NCI-H1436 (cell line): ENCODE measurements around the gene ARSA.

Experiments
- DNase-seq: peaks from one replicate; lab custom pipeline; 2025; lab: John Stamatoyannopoulos, UW

The ARSA gene

DNA sequence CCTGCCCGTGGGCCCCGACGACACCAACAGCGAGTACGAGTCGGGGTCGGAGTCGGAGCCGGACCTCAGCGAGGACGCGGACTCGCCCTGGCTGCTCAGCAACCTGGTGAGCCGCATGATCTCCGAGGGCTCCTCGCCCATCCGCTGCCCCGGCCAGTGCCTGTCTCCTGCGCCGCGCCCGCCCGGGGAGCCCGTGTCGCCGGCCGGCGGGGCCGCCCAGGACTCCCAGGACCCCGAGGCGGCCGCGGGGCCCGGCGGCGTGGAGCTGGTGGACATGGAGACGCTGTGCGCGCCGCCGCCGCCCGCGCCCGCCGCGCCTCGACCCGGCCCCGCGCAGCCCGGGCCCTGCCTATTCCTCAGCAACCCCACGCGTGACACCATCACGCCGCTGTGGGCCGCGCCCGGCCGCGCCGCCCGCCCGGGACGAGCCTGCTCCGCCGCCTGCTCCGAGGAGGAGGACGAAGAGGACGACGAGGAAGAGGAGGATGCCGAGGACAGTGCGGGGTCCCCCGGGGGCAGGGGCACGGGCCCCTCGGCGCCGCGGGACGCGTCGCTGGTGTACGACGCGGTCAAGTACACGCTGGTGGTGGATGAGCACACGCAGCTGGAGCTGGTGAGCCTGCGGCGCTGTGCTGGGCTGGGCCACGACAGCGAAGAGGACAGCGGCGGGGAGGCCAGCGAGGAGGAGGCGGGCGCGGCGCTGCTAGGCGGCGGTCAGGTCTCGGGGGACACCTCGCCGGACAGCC is 23.5 kb downstream of the ARSA start:
- no peak for DNase-seq

GRCh38 chr22:50603511-50604255 is 24.3 kb downstream of the ARSA start:
- DNase-seq = no peak

DNA sequence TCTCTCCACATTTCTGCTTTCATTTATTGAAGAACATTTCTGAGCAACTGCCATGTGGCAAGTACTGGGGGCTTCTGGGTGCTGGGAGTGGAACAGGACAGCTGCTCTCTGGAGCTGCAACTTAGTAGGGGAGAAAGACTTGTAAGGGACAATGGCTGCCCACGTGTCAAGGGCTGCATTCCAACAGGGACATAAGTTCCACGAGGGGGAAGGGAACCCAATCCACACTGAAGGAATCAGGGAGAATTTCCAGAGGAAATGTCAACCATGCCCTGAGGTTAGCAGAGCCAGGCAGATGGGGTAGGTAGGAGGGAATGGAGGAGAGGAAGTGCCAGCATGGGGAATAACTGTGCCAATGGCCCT is 25.6 kb downstream of the ARSA start:
- DNase-seq = no peak

GRCh38 chr22:50601669-50602337 is 26.1 kb downstream of the ARSA start:
- no peak for DNase-seq

DNA sequence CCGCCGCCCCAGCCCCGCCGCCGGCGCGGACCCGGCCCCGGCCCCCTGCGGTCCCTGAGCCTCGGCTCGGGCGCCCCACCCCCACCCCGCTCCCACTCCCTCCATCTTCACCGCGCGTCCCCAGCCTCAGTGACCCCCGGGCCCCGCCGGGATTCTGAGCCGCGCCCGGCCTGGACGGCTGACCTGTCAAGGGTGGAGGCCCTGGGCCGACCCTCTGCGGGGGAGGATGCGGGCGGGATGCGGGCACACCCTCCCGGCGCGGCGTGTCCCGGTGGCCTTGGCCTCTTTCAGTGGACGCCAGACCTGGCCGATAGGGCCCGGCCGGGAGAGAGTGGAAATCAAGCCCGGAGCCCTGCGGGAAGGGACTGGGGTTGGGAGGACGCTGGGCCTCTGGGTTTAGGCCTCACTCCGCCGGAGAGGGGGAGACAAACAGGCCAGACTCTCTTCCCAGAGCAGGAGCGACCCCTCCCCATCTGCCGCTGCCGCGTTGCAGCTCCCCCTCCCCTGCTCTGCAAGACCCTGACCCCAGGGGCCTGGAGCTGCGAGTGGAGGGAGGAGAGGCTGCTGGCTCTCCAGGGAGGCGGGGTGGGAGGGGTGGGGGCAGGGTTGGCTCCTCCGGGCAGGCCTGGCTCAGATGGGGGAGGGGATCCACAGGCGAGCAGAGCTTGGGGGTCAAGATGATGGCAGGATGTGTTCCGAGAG is 26.8 kb downstream of the ARSA start:
- DNase-seq = no peak

DNA sequence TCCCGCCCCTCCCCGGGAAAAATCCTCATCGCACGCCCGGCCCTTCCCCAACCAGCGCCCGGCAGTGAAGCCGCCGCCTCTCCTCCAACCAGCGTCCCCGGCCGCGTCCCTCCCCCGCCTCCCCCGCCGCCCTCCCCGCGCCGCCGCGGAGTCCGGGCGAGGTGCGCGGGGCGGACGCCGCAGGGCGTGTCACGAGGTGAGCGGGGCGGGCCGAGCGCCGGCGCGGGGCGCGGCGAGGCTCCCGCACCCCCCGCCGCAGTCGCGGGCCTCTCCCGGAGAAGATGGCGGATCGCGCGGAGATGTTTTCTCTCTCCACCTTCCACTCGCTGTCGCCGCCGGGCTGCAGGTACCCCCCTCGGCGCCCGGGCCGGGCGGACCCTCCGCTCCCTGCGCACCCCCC is 27.4 kb downstream of the ARSA start, which contains the start of gene MAPK8IP2:
Gene MAPK8IP2, plus strand, starts transcription at position 256 of the 400 bp plus-strand sequence. Its CDS starts 26 bp downstream, at position 282.
- peak; percentile 49 for DNase-seq

DNA sequence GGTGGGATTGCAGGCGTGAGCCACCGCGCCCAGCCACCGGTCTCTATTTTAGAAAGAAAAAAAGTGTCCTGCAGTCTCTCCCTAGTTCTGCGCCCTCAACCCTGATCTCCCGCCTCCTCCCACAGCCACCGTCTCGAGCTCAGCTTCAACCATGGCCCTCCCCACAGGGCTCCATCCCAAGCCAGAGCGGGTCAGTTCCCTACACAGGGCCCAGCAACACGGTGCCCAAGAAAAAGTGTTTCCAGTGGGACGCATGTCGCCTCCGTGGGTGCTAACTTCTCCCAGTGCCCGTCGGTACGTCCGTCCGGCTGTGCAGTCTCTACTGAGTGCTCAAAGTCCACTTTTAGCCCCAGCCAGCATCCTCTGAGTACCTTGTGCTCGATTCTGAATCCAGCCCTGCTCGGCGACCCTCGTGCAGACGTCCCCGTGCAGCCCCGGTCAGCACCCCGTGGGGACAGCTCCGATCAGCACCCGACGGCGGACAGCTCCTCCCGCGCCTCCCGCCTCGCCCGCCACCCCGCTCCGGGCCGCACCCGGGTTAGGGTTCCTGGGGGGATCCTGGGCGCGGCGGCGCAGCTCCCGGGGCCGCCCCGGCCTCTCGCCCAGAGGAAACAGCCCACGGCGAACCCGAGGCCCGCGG is 28.0 kb downstream of the ARSA start:
- DNase-seq = peak; percentile 16

GRCh38 chr22:50597097-50597496 is 30.9 kb downstream of the ARSA start:
- DNase-seq = no peak

GRCh38 chr22:50595189-50595588 is 32.8 kb downstream of the ARSA start:
- no peak for DNase-seq

- DNase-seq = no peak
Observed at GRCh38 chr22:50587407-50587806, 40.5 kb downstream of the ARSA start.

DNA sequence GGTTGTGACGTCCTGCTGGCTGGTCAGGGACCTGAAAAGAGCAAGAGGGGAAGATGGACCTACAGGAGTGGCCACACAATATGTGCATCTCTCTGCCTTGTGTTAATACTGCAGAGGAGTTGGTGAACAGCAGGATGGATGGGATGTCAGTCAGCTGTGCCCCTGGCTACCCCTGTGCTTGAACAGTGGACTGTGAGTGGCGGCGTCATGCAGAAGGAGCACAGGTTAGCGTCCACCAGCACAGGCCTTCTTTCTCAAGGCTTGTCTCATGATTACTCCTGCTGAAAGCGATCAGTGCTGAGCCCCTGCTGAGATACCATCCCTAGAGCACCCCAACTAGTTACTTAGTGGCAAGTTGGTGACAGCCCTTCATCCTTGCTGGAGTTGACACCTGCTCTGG is 41.5 kb downstream of the ARSA start:
- DNase-seq = no peak

GRCh38 chr22:50585781-50586180 is 42.2 kb downstream of the ARSA start:
- DNase-seq = no peak

- no peak for DNase-seq
Observed at GRCh38 chr22:50585238-50585637, 42.7 kb downstream of the ARSA start.

GRCh38 chr22:50584106-50585096 is 43.6 kb downstream of the ARSA start:
- DNase-seq = no peak

DNA sequence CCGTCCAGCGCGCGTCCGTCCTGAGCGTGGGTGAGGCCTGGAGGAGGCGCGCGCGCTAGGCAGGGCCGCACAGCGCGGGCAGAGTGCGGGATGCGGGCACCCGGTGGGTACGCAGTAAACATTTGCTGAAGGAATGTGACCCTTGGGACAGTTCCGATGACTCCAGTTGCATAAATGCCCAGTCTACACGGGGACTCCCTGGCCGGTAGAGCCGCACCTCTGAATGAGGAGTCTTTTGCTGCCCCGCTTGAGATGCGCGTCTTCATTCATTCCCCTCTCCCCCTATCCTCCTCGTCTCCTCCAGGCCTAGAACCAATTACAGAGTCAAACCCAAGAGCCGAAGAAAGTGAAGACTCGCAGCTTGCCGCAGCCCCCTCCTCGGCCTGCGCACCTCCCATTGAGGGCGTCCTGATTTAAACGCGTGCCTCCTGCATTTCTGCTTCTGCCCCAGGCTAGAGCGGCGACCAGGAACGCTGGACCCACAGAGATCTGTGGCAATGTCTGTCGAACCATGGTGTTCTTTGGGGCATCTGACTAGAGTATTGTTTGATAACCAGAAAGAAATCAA is 44.6 kb downstream of the ARSA start:
- no peak for DNase-seq

GRCh38 chr22:50582493-50583293 is 45.3 kb downstream of the ARSA start, which contains the start of gene CHKB:
Gene CHKB (minus strand): TSS chr22:50582849. CDS start chr22:50582781, 68 bp downstream.
- DNase-seq = peak; percentile 99

DNA sequence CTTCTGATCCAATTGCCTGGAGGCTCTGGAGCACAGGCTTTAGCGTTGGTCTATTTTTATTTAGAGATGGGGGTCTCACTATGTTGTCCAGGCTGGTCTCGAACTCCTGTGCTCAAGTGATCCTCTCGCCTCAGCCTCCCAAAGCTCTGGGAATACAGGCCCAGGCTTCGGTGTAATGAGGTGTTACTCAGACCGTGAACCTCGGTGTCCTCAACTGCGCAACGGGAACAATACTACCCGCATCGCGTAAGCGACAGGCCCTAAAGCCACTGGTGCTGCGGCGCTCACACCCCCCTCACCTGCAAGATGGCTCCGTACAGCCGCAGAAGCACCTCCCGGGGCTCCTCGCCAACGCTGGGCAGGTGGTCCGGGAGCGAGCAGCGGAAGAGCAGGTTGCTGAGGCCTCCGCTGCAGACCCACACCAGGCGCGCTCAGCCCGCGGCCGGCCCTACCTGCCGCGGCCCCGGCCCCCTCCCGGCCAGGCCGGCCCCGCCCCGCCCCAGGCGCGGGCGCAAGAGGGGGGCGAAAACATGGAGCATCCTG is 45.9 kb downstream of the ARSA start:
- no peak for DNase-seq

GRCh38 chr22:50581031-50581949 is 46.7 kb downstream of the ARSA start:
- DNase-seq = no peak
